Panc1 (cell line): ENCODE results near the gene HLA-E. TPM values are rescaled to one million over a fixed set of nuclear protein-coding genes. Genes with fewer than 3 reads are reported as not detected.

ENCODE experiments used
- ATAC-seq: fragments of 200-7000 bp; cut with Tn5 transposase; 2 replicates; pipeline ENCODE4 v1.9.1; 2020; ENCODE audit warnings: mild to moderate bottlenecking, moderate library complexity
- BruUV-seq: library from RNA; stranded (reverse); fragments of 400-500 nt; replicated peaks from 2 replicates; lab custom pipeline; 2021; lab: Mats Ljungman, UMichigan
- CTCF ChIA-PET: fragments of 300-600 bp; sonication (Branson Sonifier 250); formaldehyde crosslinking; loops from one replicate; lab custom pipeline; 2022; ENCODE audit warnings: antibody characterized with exemption; lab: Charles Lee
- POLR2A ChIA-PET: fragments of 300-600 bp; sonication (Branson Sonifier 250); formaldehyde crosslinking; loops from one replicate; lab custom pipeline; 2022; ENCODE audit warnings: antibody characterized with exemption; lab: Charles Lee
- DNase-seq: peaks from one replicate; pipeline ENCODE4 v3.0.0-alpha.2; 2010; ENCODE audit warnings: low read depth, low spot score
- H3K27ac ChIP-seq: 2 replicates; pipeline ENCODE4 v1.5.1; 2011; ENCODE audit warnings: mild to moderate bottlenecking, low read length, inconsistent platforms
- H3K27me3 ChIP-seq: fragments of 200-500 bp; sonication (Bioruptor generic); 2 replicates; pipeline ENCODE4 v1.6.0; 2014; ENCODE audit warnings: low read length, inconsistent platforms; ENCODE audit not compliant: control insufficient read depth, insufficient read depth
- H3K36me3 ChIP-seq: fragments of 200-500 bp; sonication (Bioruptor generic); 2 replicates; pipeline ENCODE4 v1.5.1; 2014; ENCODE audit warnings: inconsistent platforms, mild to moderate bottlenecking, low read length, moderate library complexity; ENCODE audit not compliant: control insufficient read depth, insufficient read depth
- H3K4me1 ChIP-seq: 2 replicates; pipeline ENCODE4 v1.5.1; 2011; ENCODE audit warnings: inconsistent platforms, mild to moderate bottlenecking, low read length, moderate library complexity; ENCODE audit not compliant: control insufficient read depth, insufficient read depth
- H3K4me3 ChIP-seq, 2 experiments: 2 replicates each; pipeline ENCODE4 v1.5.1; 2011 to 2012; ENCODE audit warnings: low read depth in 2 of 2, low read length in 2 of 2, mild to moderate bottlenecking in 2 of 2, inconsistent platforms in 1 of 2, moderate library complexity in 1 of 2
- H3K9me3 ChIP-seq: fragments of 200-500 bp; sonication (Bioruptor generic); 2 replicates; pipeline ENCODE4 v1.5.1; 2014; ENCODE audit warnings: low read depth, mild to moderate bottlenecking, inconsistent platforms, low read length, moderate library complexity; ENCODE audit not compliant: control insufficient read depth, insufficient read depth
- POLR2AphosphoS5 ChIP-seq: IDR thresholded peaks from 2 replicates; pipeline ENCODE4 v1.6.1; 2012; ENCODE audit warnings: mild to moderate bottlenecking, low read depth, low read length, moderate library complexity
- SIN3A ChIP-seq: IDR thresholded peaks from 2 replicates; pipeline ENCODE4 v1.6.1; 2012; ENCODE audit warnings: low read depth, mild to moderate bottlenecking, low read length, moderate library complexity, borderline replicate concordance; ENCODE audit not compliant: insufficient read depth
- TCF7L2 ChIP-seq: IDR thresholded peaks from 2 replicates; pipeline ENCODE4 v1.6.1; 2011; ENCODE audit warnings: mild to moderate bottlenecking, low read depth, low read length, inconsistent platforms
- in situ Hi-C: cut with HindIII; loops from 2 replicates; pipeline ENCODE4 v1.10.0; 2016; ENCODE audit warnings: low sequenced_read_pairs, low pct_unique_long_range_greater_than_20kb
- intact Hi-C: fragments of 100-400 bp; cut with micrococcal nuclease; formaldehyde crosslinking; loops from one replicate; pipeline ENCODE4 v1.10.0; 2022; ENCODE audit not compliant: unreplicated experiment
- total RNA-seq: library from RNA; stranded (reverse); gene quantifications from one replicate; pipeline ENCODE4 v1.2.1, GENCODE V29; 2021; ENCODE audit not compliant: unreplicated experiment
- TF ChIP-seq, protein P1 (sequence below): fragments of 450-650 bp; IDR thresholded peaks from 2 replicates; pipeline ENCODE4 v1.5.1; 2017; ENCODE audit warnings: mild to moderate bottlenecking
- TF ChIP-seq, protein P2 (sequence below), 2 experiments: IDR thresholded peaks; 2 replicates each; pipeline ENCODE4 v1.6.1; 2011 to 2012; ENCODE audit warnings: low read depth in 2 of 2, control low read depth in 1 of 2, low read length in 1 of 2, mild to moderate bottlenecking in 1 of 2, moderate library complexity in 1 of 2; ENCODE audit not compliant: insufficient read depth in 1 of 2

The HLA-E gene
- total RNA-seq, 1 experiment from 2014 or later = 132 TPM

DNA sequence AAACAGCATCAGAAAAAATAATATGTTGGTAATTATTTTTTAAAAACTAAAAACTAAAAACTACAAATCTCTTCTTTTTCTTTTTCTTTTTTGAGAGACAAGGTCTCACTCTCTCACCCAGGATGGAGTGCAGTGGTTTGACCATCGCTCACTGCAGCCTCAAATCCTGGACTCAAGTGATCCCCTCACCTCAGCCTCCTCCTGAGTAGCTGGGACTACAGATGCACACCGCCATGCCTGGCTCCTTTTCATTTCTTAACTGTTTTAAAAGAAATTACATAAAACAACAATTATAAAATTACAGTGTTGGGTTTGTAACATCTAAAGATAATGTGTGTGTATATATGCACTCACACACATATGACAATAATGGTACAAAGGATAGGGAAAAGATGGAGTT, 24.1 kb downstream of the HLA-E start:
- no peak for TF ChIP-seq SIN3A
- TF ChIP-seq POLR2AphosphoS5 = no peak
- no peak for TF ChIP-seq TCF7L2
- TF ChIP-seq, protein P1, sequence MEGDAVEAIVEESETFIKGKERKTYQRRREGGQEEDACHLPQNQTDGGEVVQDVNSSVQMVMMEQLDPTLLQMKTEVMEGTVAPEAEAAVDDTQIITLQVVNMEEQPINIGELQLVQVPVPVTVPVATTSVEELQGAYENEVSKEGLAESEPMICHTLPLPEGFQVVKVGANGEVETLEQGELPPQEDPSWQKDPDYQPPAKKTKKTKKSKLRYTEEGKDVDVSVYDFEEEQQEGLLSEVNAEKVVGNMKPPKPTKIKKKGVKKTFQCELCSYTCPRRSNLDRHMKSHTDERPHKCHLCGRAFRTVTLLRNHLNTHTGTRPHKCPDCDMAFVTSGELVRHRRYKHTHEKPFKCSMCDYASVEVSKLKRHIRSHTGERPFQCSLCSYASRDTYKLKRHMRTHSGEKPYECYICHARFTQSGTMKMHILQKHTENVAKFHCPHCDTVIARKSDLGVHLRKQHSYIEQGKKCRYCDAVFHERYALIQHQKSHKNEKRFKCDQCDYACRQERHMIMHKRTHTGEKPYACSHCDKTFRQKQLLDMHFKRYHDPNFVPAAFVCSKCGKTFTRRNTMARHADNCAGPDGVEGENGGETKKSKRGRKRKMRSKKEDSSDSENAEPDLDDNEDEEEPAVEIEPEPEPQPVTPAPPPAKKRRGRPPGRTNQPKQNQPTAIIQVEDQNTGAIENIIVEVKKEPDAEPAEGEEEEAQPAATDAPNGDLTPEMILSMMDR = no peak
- ATAC-seq = no peak
- no peak overlapping the region for H3K27ac ChIP-seq
- intact Hi-C loops (no loop called here), in situ Hi-C loops (no loop called here)
- no peaks in the 10 kb centered on the region for H3K4me1 ChIP-seq
- no TSS peak for BruUV-seq
- ChIA-PET POLR2A (interaction anchor here (0.6 kb wide), 2 partner anchors 101 to 270 kb away, joined by 6 to 13 read pairs; no protein-coding TSS in a partner anchor), CTCF (no interaction called here)
- H3K36me3 ChIP-seq = no peaks in the 10 kb centered on the region
- no peak overlapping the region for H3K4me3 ChIP-seq
- H3K27me3 ChIP-seq = no peaks in the 10 kb centered on the region
- DNase-seq = no peak
- H3K9me3 ChIP-seq = no peaks in the 10 kb centered on the region

DNA sequence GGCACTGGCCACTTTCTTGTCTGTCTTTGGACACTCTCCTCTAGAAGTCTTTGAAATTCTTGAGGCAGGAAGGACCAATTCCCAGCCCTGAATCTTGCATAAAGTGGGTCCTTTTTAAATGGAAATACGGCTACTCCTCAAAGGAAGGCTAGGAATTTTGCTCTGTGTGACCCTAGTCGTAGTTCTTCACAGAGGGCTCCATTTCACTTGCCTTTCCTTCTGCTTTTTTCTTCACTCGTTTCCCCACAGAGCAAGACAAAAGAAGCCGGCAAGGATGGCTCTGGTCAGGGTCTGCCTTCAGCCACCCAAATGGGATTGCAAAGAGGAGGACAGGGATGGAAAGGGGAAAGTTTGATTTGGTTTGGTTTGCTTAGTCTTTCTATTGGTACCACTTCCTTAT, 25.8 kb downstream of the HLA-E start:
- H3K27ac ChIP-seq = no peak overlapping the region

More for the DNA sequence above, 25.8 kb downstream of the HLA-E start:
- no peaks in the 10 kb centered on the region for H3K27me3 ChIP-seq
- H3K4me1 ChIP-seq = no peaks in the 10 kb centered on the region
- ChIA-PET CTCF (no interaction called here), POLR2A (no interaction called here)
- TF ChIP-seq, protein P1 = no peak
- TF ChIP-seq, protein P2, sequence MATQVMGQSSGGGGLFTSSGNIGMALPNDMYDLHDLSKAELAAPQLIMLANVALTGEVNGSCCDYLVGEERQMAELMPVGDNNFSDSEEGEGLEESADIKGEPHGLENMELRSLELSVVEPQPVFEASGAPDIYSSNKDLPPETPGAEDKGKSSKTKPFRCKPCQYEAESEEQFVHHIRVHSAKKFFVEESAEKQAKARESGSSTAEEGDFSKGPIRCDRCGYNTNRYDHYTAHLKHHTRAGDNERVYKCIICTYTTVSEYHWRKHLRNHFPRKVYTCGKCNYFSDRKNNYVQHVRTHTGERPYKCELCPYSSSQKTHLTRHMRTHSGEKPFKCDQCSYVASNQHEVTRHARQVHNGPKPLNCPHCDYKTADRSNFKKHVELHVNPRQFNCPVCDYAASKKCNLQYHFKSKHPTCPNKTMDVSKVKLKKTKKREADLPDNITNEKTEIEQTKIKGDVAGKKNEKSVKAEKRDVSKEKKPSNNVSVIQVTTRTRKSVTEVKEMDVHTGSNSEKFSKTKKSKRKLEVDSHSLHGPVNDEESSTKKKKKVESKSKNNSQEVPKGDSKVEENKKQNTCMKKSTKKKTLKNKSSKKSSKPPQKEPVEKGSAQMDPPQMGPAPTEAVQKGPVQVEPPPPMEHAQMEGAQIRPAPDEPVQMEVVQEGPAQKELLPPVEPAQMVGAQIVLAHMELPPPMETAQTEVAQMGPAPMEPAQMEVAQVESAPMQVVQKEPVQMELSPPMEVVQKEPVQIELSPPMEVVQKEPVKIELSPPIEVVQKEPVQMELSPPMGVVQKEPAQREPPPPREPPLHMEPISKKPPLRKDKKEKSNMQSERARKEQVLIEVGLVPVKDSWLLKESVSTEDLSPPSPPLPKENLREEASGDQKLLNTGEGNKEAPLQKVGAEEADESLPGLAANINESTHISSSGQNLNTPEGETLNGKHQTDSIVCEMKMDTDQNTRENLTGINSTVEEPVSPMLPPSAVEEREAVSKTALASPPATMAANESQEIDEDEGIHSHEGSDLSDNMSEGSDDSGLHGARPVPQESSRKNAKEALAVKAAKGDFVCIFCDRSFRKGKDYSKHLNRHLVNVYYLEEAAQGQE (IDR thresholded peaks at IDR 0.05; ENCODE audit: insufficient read depth in 1 of 2, low read depth in 2 of 2, low read length in 1 of 2) = no peak
- no peak for TF ChIP-seq SIN3A
- no peak for TF ChIP-seq TCF7L2
- TF ChIP-seq POLR2AphosphoS5 = no peak
- ATAC-seq = no peak
- no TSS peak for BruUV-seq
- no peak overlapping the region for H3K4me3 ChIP-seq
- H3K36me3 ChIP-seq = no peaks in the 10 kb centered on the region
- no peaks in the 10 kb centered on the region for H3K9me3 ChIP-seq
- DNase-seq = no peak
- intact Hi-C loops = no loop called here
- in situ Hi-C loops = no loop called here
